BLaER1 (cell line): ENCODE measurements around the gene KBTBD13.
A peak's percentile ranks its signal among the peaks of the same experiment; 100 is the strongest.
"Not testable (repeated sequence)": the region's sequence is repeated elsewhere in the genome, so short reads cannot be mapped to it uniquely, and the experiment has no call there.

Source experiments
- H3K27ac ChIP-seq: shearing (Covaris generic); formaldehyde crosslinking; 2 replicates; pipeline ENCODE4 v1.8.1; 2022
- H3K27me3 ChIP-seq: shearing (Covaris generic); formaldehyde crosslinking; 2 replicates; pipeline ENCODE4 v1.8.1; 2022
- H3K36me3 ChIP-seq: shearing (Covaris generic); formaldehyde crosslinking; 2 replicates; pipeline ENCODE4 v1.8.1; 2022
- H3K4me1 ChIP-seq: shearing (Covaris generic); formaldehyde crosslinking; 2 replicates; pipeline ENCODE4 v1.8.1; 2022
- H3K4me2 ChIP-seq: shearing (Covaris generic); formaldehyde crosslinking; 2 replicates; pipeline ENCODE4 v1.8.1; 2022
- H3K4me3 ChIP-seq: shearing (Covaris generic); formaldehyde crosslinking; 2 replicates; pipeline ENCODE4 v1.8.1; 2022
- H3K9ac ChIP-seq: shearing (Covaris generic); formaldehyde crosslinking; 2 replicates; pipeline ENCODE4 v1.8.1; 2022
- H3K9me3 ChIP-seq: shearing (Covaris generic); formaldehyde crosslinking; 2 replicates; pipeline ENCODE4 v1.8.1; 2022
- H4K20me1 ChIP-seq: shearing (Covaris generic); formaldehyde crosslinking; 2 replicates; pipeline ENCODE4 v1.8.1; 2022
- Cebpa-rat ChIP-seq: shearing (Covaris generic); IDR thresholded peaks from 2 replicates; pipeline ENCODE4 v1.8.1; 2022

KBTBD13 gene

GRCh38 chr15:65085990-65086679 is 9.6 kb downstream of the KBTBD13 start:
- Histone ChIP-seq H3K27ac (no peak overlapping the region; the same call in 1 of the 2 replicates), H3K4me1 (peaks cover 34% of the 10 kb centered on the region), H3K36me3 (no peaks in the 10 kb centered on the region), H3K27me3 (no peaks in the 10 kb centered on the region), H3K4me3 (no peak overlapping the region), H3K9me3 (no peaks in the 10 kb centered on the region), H4K20me1 (no peaks in the 10 kb centered on the region), H3K4me2 (no peak overlapping the region), H3K9ac (no peak overlapping the region)
- no peak for TF ChIP-seq Cebpa-rat

GRCh38 chr15:65086680-65087111 is 10.2 kb downstream of the KBTBD13 start:
- Histone ChIP-seq H3K4me2 (no peak overlapping the region), H3K27me3 (no peaks in the 10 kb centered on the region), H4K20me1 (no peaks in the 10 kb centered on the region), H3K9me3 (no peaks in the 10 kb centered on the region), H3K27ac (no peak overlapping the region), H3K9ac (no peak overlapping the region), H3K4me3 (no peak overlapping the region), H3K36me3 (no peaks in the 10 kb centered on the region), H3K4me1 (peaks cover 28% of the 10 kb centered on the region)
- TF ChIP-seq Cebpa-rat, result no peak

- Histone ChIP-seq H3K4me1 (peaks cover 21% of the 10 kb centered on the region), H3K27ac (peak overlapping the region; percentile 16; the same call in 1 of the 2 replicates), H4K20me1 (no peaks in the 10 kb centered on the region), H3K9me3 (no peaks in the 10 kb centered on the region), H3K9ac (no peak overlapping the region), H3K27me3 (no peaks in the 10 kb centered on the region), H3K4me3 (no peak overlapping the region), H3K36me3 (no peaks in the 10 kb centered on the region), H3K4me2 (no peak overlapping the region)
- TF ChIP-seq Cebpa-rat, result no peak
Measured at GRCh38 chr15:65087411-65087810, 10.9 kb downstream of the KBTBD13 start.

- H3K4me2 ChIP-seq, result no peak overlapping the region
- H3K4me1 ChIP-seq, result peaks cover 15% of the 10 kb centered on the region
- H3K36me3 ChIP-seq, result no peaks in the 10 kb centered on the region
- H3K9me3 ChIP-seq, result no peaks in the 10 kb centered on the region
- H4K20me1 ChIP-seq, result no peaks in the 10 kb centered on the region
- TF ChIP-seq Cebpa-rat, result no peak
- no peak overlapping the region for H3K4me3 ChIP-seq
- H3K27ac ChIP-seq, result no peak overlapping the region
- H3K27me3 ChIP-seq, result no peaks in the 10 kb centered on the region
- H3K9ac ChIP-seq, result no peak overlapping the region
Measured at GRCh38 chr15:65087873-65088642, 11.5 kb downstream of the KBTBD13 start.

GRCh38 chr15:65088643-65089021 is 12.1 kb downstream of the KBTBD13 start:
- no peak overlapping the region for H3K9ac ChIP-seq
- no peak overlapping the region for H3K4me3 ChIP-seq
- no peak for TF ChIP-seq Cebpa-rat
- H4K20me1 ChIP-seq, result no peaks in the 10 kb centered on the region
- no peak overlapping the region for H3K4me2 ChIP-seq
- no peaks in the 10 kb centered on the region for H3K36me3 ChIP-seq
- no peaks in the 10 kb centered on the region for H3K27me3 ChIP-seq
- H3K9me3 ChIP-seq, result no peaks in the 10 kb centered on the region
- peaks cover 11% of the 10 kb centered on the region for H3K4me1 ChIP-seq
- H3K27ac ChIP-seq, result no peak overlapping the region

- Histone ChIP-seq H4K20me1 (no peaks in the 10 kb centered on the region), H3K9ac (no peak overlapping the region), H3K4me1 (peaks cover 11% of the 10 kb centered on the region), H3K9me3 (no peaks in the 10 kb centered on the region), H3K27ac (no peak overlapping the region), H3K4me2 (no peak overlapping the region), H3K36me3 (no peaks in the 10 kb centered on the region), H3K27me3 (no peaks in the 10 kb centered on the region), H3K4me3 (no peak overlapping the region)
- TF ChIP-seq Cebpa-rat, result no peak
Measured at GRCh38 chr15:65089206-65089824, 12.8 kb downstream of the KBTBD13 start.

- no peaks in the 10 kb centered on the region for H3K4me1 ChIP-seq
- no peak for TF ChIP-seq Cebpa-rat
- no peak overlapping the region for H3K27ac ChIP-seq
- no peaks in the 10 kb centered on the region for H4K20me1 ChIP-seq
- H3K36me3 ChIP-seq, result peaks cover 3% of the 10 kb centered on the region; the same call in 1 of the 2 replicates
- H3K9ac ChIP-seq, result no peak overlapping the region; the same call in 1 of the 2 replicates
- H3K4me3 ChIP-seq, result no peak overlapping the region
- H3K9me3 ChIP-seq, result no peaks in the 10 kb centered on the region
- no peak overlapping the region for H3K4me2 ChIP-seq
- no peaks in the 10 kb centered on the region for H3K27me3 ChIP-seq
Measured at GRCh38 chr15:65091946-65092770, 15.6 kb downstream of the KBTBD13 start.

- Histone ChIP-seq H3K4me2 (no peak overlapping the region), H3K4me1 (no peaks in the 10 kb centered on the region), H4K20me1 (no peaks in the 10 kb centered on the region), H3K27ac (no peak overlapping the region; the same call in 1 of the 2 replicates), H3K4me3 (no peak overlapping the region), H3K36me3 (peaks cover 13% of the 10 kb centered on the region), H3K9me3 (no peaks in the 10 kb centered on the region), H3K27me3 (no peaks in the 10 kb centered on the region), H3K9ac (no peak overlapping the region)
- no peak for TF ChIP-seq Cebpa-rat
Measured at GRCh38 chr15:65092911-65093792, 16.6 kb downstream of the KBTBD13 start.

- H3K9me3 ChIP-seq, H3K4me2 ChIP-seq: not testable (repeated sequence)
Measured at GRCh38 chr15:65093793-65094170, 17.2 kb downstream of the KBTBD13 start.

More at GRCh38 chr15:65093793-65094170, 17.2 kb downstream of the KBTBD13 start:
- peaks cover 19% of the 10 kb centered on the region for H3K36me3 ChIP-seq
- H3K4me1 ChIP-seq, H3K4me3 ChIP-seq, H3K9ac ChIP-seq, H4K20me1 ChIP-seq, H3K27me3 ChIP-seq, H3K27ac ChIP-seq: not testable (repeated sequence)
